H1 (cell line): Measurements from ENCODE around the gene FJX1. TPM values are rescaled to one million over a fixed set of nuclear protein-coding genes. Genes with fewer than 3 reads are reported as not detected.

Experiments used
- CTCF ChIA-PET: fragments of 300-600 bp; sonication (Branson Sonifier 250); formaldehyde crosslinking; loops from one replicate; lab custom pipeline; 2021; ENCODE audit not compliant: partially characterized antibody; lab: Charles Lee
- POLR2A ChIA-PET: fragments of 300-600 bp; sonication (Branson Sonifier 250); formaldehyde crosslinking; loops from one replicate; lab custom pipeline; 2021; ENCODE audit warnings: inconsistent platforms; ENCODE audit not compliant: partially characterized antibody; lab: Charles Lee
- DNase-seq, 2 experiments: peaks; one replicate each; pipeline versions ENCODE4 v3.0.0 to v3.0.0-alpha.2; 2010 to 2022; ENCODE audit warnings: low spot score in 2 of 2, low read depth in 1 of 2, mixed read lengths in 1 of 2
- FAIRE-seq: peaks from 2 replicates; lab custom pipeline; 2011; peaks lifted over from hg19 to GRCh38; lab: Jason Lieb, UNC
- H2AFZ ChIP-seq: 2 replicates; pipeline ENCODE4 v1.8.1; 2012; ENCODE audit warnings: low read length, inconsistent platforms
- H2AK5ac ChIP-seq: 2 replicates; pipeline ENCODE4 v1.6.1; 2013; ENCODE audit warnings: low read depth, low read length
- H2BK120ac ChIP-seq: replicated peaks from 2 replicates; pipeline ENCODE3; 2013; ENCODE audit warnings: low read depth, low read length, inconsistent platforms
- H2BK12ac ChIP-seq: 2 replicates; pipeline ENCODE4 v1.6.1; 2013; ENCODE audit warnings: low read depth, low read length
- H2BK15ac ChIP-seq: 2 replicates; pipeline ENCODE4 v1.6.1; 2013; ENCODE audit warnings: low read length
- H2BK20ac ChIP-seq: 2 replicates; pipeline ENCODE4 v1.6.1; 2013; ENCODE audit warnings: low read length
- H2BK5ac ChIP-seq: 2 replicates; pipeline ENCODE4 v1.6.1; 2013; ENCODE audit warnings: low read depth, low read length
- H3K14ac ChIP-seq: 2 replicates; pipeline ENCODE4 v1.6.1; 2013; ENCODE audit warnings: inconsistent platforms; ENCODE audit not compliant: insufficient read length
- H3K18ac ChIP-seq: 2 replicates; pipeline ENCODE4 v1.6.1; 2013; ENCODE audit warnings: low read length; ENCODE audit errors: extremely low read depth
- H3K23ac ChIP-seq: 2 replicates; pipeline ENCODE4 v1.6.1; 2013; ENCODE audit warnings: inconsistent platforms; ENCODE audit not compliant: insufficient read length
- H3K23me2 ChIP-seq: 2 replicates; pipeline ENCODE4 v1.6.1; 2013; ENCODE audit warnings: low read depth, low read length
- H3K27ac ChIP-seq: 2 replicates; pipeline ENCODE4 v1.6.1; 2011; ENCODE audit warnings: low read depth, low read length, inconsistent platforms
- H3K27me3 ChIP-seq, 4 experiments: replicated peaks in 1 of 4; 1 replicate in 1 of 4; 2 replicates in 3 of 4; pipeline versions ENCODE4 v1.6.1 to v1.8.1; 2011 to 2013; ENCODE audit warnings: low read length in 3 of 4, mild to moderate bottlenecking in 3 of 4, inconsistent platforms in 2 of 4, mixed read lengths in 2 of 4, moderate library complexity in 1 of 4; ENCODE audit not compliant: control insufficient read depth in 3 of 4, insufficient read depth in 3 of 4; ENCODE audit errors: extremely low read depth in 1 of 4
- H3K36me3 ChIP-seq, 4 experiments: 2 replicates each; pipeline versions ENCODE4 v1.6.1 to v1.8.1; 2011 to 2013; ENCODE audit warnings: mild to moderate bottlenecking in 4 of 4, low read length in 3 of 4, moderate library complexity in 2 of 4, control low read depth in 1 of 4, inconsistent platforms in 1 of 4; ENCODE audit not compliant: insufficient read depth in 4 of 4, control insufficient read depth in 2 of 4
- H3K4ac ChIP-seq: replicated peaks from 2 replicates; pipeline ENCODE3; 2013; ENCODE audit warnings: low read length, low read depth, mixed read lengths, inconsistent platforms; ENCODE audit not compliant: insufficient read length
- H3K4me1 ChIP-seq, 4 experiments: replicated peaks in 1 of 4; 1 replicate in 1 of 4; 2 replicates in 3 of 4; pipeline versions ENCODE4 v1.6.1 to v1.8.1; 2011 to 2013; ENCODE audit warnings: low read length in 3 of 4, inconsistent platforms in 2 of 4, mixed read lengths in 1 of 4; ENCODE audit not compliant: insufficient read depth in 4 of 4, control insufficient read depth in 3 of 4
- H3K4me2 ChIP-seq, 2 experiments: 2 replicates each; pipeline versions ENCODE4 v1.6.1 to v1.8.1; 2011 to 2013; ENCODE audit warnings: low read depth in 2 of 2, low read length in 2 of 2, control low read depth in 1 of 2, inconsistent platforms in 1 of 2, mild to moderate bottlenecking in 1 of 2; ENCODE audit not compliant: insufficient read depth in 1 of 2
- H3K4me3 ChIP-seq, 4 experiments: fragments of 200-600, 300-600 bp in 1 of 4; sonication (generic), shearing (Covaris generic), sonication (Bioruptor Twin) in 1 of 4; 2 replicates each; pipeline versions ENCODE4 v1.5.1 to v1.8.1; 2011 to 2016; ENCODE audit warnings: low read length in 4 of 4, low read depth in 3 of 4, control low read depth in 2 of 4, inconsistent platforms in 2 of 4, mild to moderate bottlenecking in 2 of 4, mixed read lengths in 1 of 4, moderate library complexity in 1 of 4; ENCODE audit not compliant: insufficient read depth in 2 of 4; ENCODE audit errors: extremely low read depth in 1 of 4
- H3K56ac ChIP-seq: replicated peaks from 2 replicates; pipeline ENCODE3; 2013; ENCODE audit warnings: low read depth, mild to moderate bottlenecking, mixed read lengths, low read length, inconsistent platforms; ENCODE audit not compliant: insufficient read length
- H3K79me1 ChIP-seq: 2 replicates; pipeline ENCODE4 v1.6.1; 2013; ENCODE audit warnings: low read depth, low read length, control low read depth
- H3K79me2 ChIP-seq, 2 experiments: 2 replicates each; pipeline versions ENCODE4 v1.6.1 to v1.8.1; 2012 to 2013; ENCODE audit warnings: low read length in 2 of 2, mild to moderate bottlenecking in 2 of 2, inconsistent platforms in 1 of 2; ENCODE audit not compliant: insufficient read depth in 2 of 2, control insufficient read depth in 1 of 2
- H3K9ac ChIP-seq, 4 experiments: replicated peaks in 1 of 4; 1 replicate in 1 of 4; 2 replicates in 3 of 4; pipeline versions ENCODE4 v1.6.1 to v1.8.1; 2011 to 2013; ENCODE audit warnings: low read depth in 3 of 4, low read length in 3 of 4, control low read depth in 2 of 4, mild to moderate bottlenecking in 2 of 4, moderate library complexity in 2 of 4, inconsistent platforms in 1 of 4; ENCODE audit errors: extremely low read depth in 1 of 4
- H3K9me3 ChIP-seq, 2 experiments: 2 replicates each; pipeline versions ENCODE4 v1.6.1 to v1.8.1; 2012 to 2013; ENCODE audit warnings: mild to moderate bottlenecking in 2 of 2, moderate library complexity in 2 of 2, control low read depth in 1 of 2, inconsistent platforms in 1 of 2, low read depth in 1 of 2, low read length in 1 of 2, mixed read lengths in 1 of 2; ENCODE audit not compliant: insufficient read depth in 2 of 2
- H4K20me1 ChIP-seq, 2 experiments: replicated peaks in 1 of 2; 2 replicates each; pipeline versions ENCODE3 to v1.8.1; 2011 to 2013; ENCODE audit warnings: inconsistent platforms in 2 of 2, low read length in 2 of 2, mild to moderate bottlenecking in 1 of 2; ENCODE audit not compliant: insufficient read depth in 2 of 2, control insufficient read depth in 1 of 2
- H4K5ac ChIP-seq: 2 replicates; pipeline ENCODE4 v1.6.1; 2013; ENCODE audit warnings: low read length, low read depth, mixed read lengths, inconsistent platforms; ENCODE audit not compliant: insufficient read length
- H4K8ac ChIP-seq: 2 replicates; pipeline ENCODE4 v1.8.0; 2013; ENCODE audit warnings: mild to moderate bottlenecking, moderate library complexity, low read length, inconsistent platforms; ENCODE audit not compliant: insufficient read depth; ENCODE audit errors: extremely low read depth
- H4K91ac ChIP-seq: replicated peaks from 2 replicates; pipeline ENCODE3; 2013; ENCODE audit warnings: low read length, mixed read lengths, inconsistent platforms; ENCODE audit not compliant: insufficient read length
- SP2 ChIP-seq: IDR thresholded peaks from 2 replicates; pipeline ENCODE4 v1.6.1; 2012; ENCODE audit warnings: mild to moderate bottlenecking, low read length, inconsistent platforms
- WGBS, 2 experiments: shearing (Covaris generic) in 1 of 2; methylation state at CpG; one replicate each; pipeline versions ENCODE4 v1.1.6 to v1.1.7; 2013 to 2015; ENCODE audit warnings: low lambda C conversion rate in 2 of 2, mixed read lengths in 2 of 2, inconsistent platforms in 1 of 2, low coverage in 1 of 2, missing lambda C conversion rate in 1 of 2; ENCODE audit not compliant: insufficient replicate concordance in 2 of 2, insufficient coverage in 1 of 2, insufficient read length in 1 of 2; ENCODE audit errors: extremely low coverage in 1 of 2, missing lambda C conversion rate in 1 of 2; 5-methylcytosine and 5-hydroxymethylcytosine counted together
- polyA plus RNA-seq, 7 experiments: library from polyadenylated mRNA; depleted of rRNA in 3 of 7; stranded (reverse) in 5 of 7; unstranded in 2 of 7; fragments of >200 nt in 5 of 7; fragments of 200-250 nt in 2 of 7; gene quantifications; 1 replicate in 5 of 7; 2 replicates in 1 of 7; 4 replicates in 1 of 7; pipeline versions ENCODE4 v1.2.1 to v1.2.3, GENCODE V29; 2011 to 2013; ENCODE audit warnings: missing spikeins in 2 of 7, mixed read lengths in 2 of 7
- total RNA-seq: library from RNA; stranded (reverse); fragmentation: NEBNext Ultra II Directional; extraction: Animal tissue kit (Norgen Biotek cat#: 25700); gene quantifications from 2 replicates; pipeline ENCODE4 v1.2.1, GENCODE V29; 2021

The FJX1 gene
- total and polyA plus RNA-seq, 2 of the 8 experiments (the other 6 are each of a cell fraction or from before 2014, with no cell fraction given): 6.3 to 13.3 TPM

- FAIRE-seq: peak; percentile 39
- Histone ChIP-seq H3K79me1 (no peaks in the 10 kb centered on the region), H3K27ac (no peak overlapping the region)
- 47% methylated on average over 6 of the region's 6 CpGs; no CpG with 5 or more reads in 1 of the 2 experiments for WGBS, 2 experiments
- no peak for TF ChIP-seq SP2
- TF ChIP-seq, all 59 proteins: peak for 0
- peaks cover 0 to 10% (median 2%) of the 10 kb centered on the region in 4 experiments; a peak in 4 of 7 replicates for H3K4me1 ChIP-seq
- no peak overlapping the region for H2BK5ac ChIP-seq
- H2BK20ac ChIP-seq: no peak overlapping the region
- peaks cover 0 to 12% (median 6%) of the 10 kb centered on the region in 4 experiments; a peak in 6 of 7 replicates for H3K27me3 ChIP-seq
- no peak overlapping the region for H4K5ac ChIP-seq
- no peaks in the 10 kb centered on the region for H3K9me3 ChIP-seq
- H3K4me2 ChIP-seq: no peak overlapping the region; a peak in 1 of 4 replicates
- no peak overlapping the region for H2AK5ac ChIP-seq
- no peak overlapping the region for H2BK120ac ChIP-seq
- CTCF ChIA-PET: interaction anchor here (0.8 to 1.6 kb wide), 4 partner anchors 137 to 369 kb away, joined by 3 read pairs; no protein-coding TSS in a partner anchor
- H3K14ac ChIP-seq: no peak overlapping the region
- no peak overlapping the region for H2AFZ ChIP-seq
- H2BK12ac ChIP-seq: no peak overlapping the region
- H4K91ac ChIP-seq: no peak overlapping the region
- no peak overlapping the region; a peak in 1 of 8 replicates for H3K4me3 ChIP-seq
- no peaks in the 10 kb centered on the region for H4K20me1 ChIP-seq
- POLR2A ChIA-PET: interaction anchor here (1.2 kb wide), 2 partner anchors 31 to 129 kb away, joined by 3 read pairs; partner anchors contain the start of gene PAMR1
- no peak overlapping the region for H3K23ac ChIP-seq
- no peaks in the 10 kb centered on the region for H3K36me3 ChIP-seq
- H3K79me2 ChIP-seq: no peaks in the 10 kb centered on the region
- no peak overlapping the region for H4K8ac ChIP-seq
- no peak for DNase-seq
- H3K23me2 ChIP-seq: no peaks in the 10 kb centered on the region
- no peak overlapping the region for H3K56ac ChIP-seq
- no peak overlapping the region for H2BK15ac ChIP-seq
- H3K18ac ChIP-seq: no peak overlapping the region
- no peak overlapping the region for H3K9ac ChIP-seq
- H3K4ac ChIP-seq: no peak overlapping the region
These were observed 36.5 kb downstream of the FJX1 start for GRCh38 chr11:35654711-35655110.
